Fibroblast of villous mesenchyme (primary cell): ENCODE measurements around the gene MSL1. TPM values are rescaled to one million over a fixed set of nuclear protein-coding genes. Genes with fewer than 3 reads are reported as not detected.
A peak's percentile ranks its signal among the peaks of the same experiment; 100 is the strongest.

Source experiments
- DNase-seq: peaks from one replicate; pipeline ENCODE4 v3.0.0-alpha.2; 2010; ENCODE audit warnings: low read depth
- H3K4me3 ChIP-seq: 2 replicates; pipeline ENCODE4 v1.5.1; 2011; ENCODE audit warnings: low read depth, mild to moderate bottlenecking, low read length
- CTCF ChIP-seq: IDR thresholded peaks from 2 replicates; pipeline ENCODE4 v1.5.1; 2012; ENCODE audit warnings: low read depth, mild to moderate bottlenecking, low read length; ENCODE audit not compliant: insufficient read depth
- total RNA-seq: library from RNA; depleted of rRNA; stranded (reverse); fragments of >200 nt; gene quantifications from 2 replicates; pipeline ENCODE4 v1.2.3, GENCODE V29; 2012

Gene MSL1
- total RNA-seq, 1 donor = 73.0 TPM

- H3K4me3 ChIP-seq = no peak overlapping the region
- DNase-seq = peak; percentile 67
- TF ChIP-seq CTCF = peak; percentile 73
Measured at GRCh38 chr17:40168262-40168832, 46.6 kb downstream of the MSL1 start.

- no peak overlapping the region for H3K4me3 ChIP-seq
- DNase-seq = no peak
- TF ChIP-seq CTCF = no peak
Measured at GRCh38 chr17:40170325-40170724, 48.6 kb downstream of the MSL1 start.

- no peak for TF ChIP-seq CTCF
- no peak for DNase-seq
Measured at GRCh38 chr17:40171750-40172149, 50.0 kb downstream of the MSL1 start.

GRCh38 chr17:40173091-40173777, 51.5 kb downstream of the MSL1 start:
- DNase-seq = no peak
- H3K4me3 ChIP-seq = no peak overlapping the region
- no peak for TF ChIP-seq CTCF

More at GRCh38 chr17:40171750-40172149, 50.0 kb downstream of the MSL1 start:
- no peak overlapping the region for H3K4me3 ChIP-seq

- H3K4me3 ChIP-seq = no peak overlapping the region
- no peak for DNase-seq
- TF ChIP-seq CTCF = no peak
Measured at GRCh38 chr17:40173778-40174135, 52.0 kb downstream of the MSL1 start.

- H3K4me3 ChIP-seq = no peak overlapping the region
- TF ChIP-seq CTCF = no peak
- DNase-seq = no peak
Measured at GRCh38 chr17:40174514-40174913, 52.7 kb downstream of the MSL1 start.
